Measurements from ENCODE around the gene NPC2. TPM values are rescaled to one million over a fixed set of nuclear protein-coding genes. Genes with fewer than 3 reads are reported as not detected.

Gene NPC2
- total and polyA plus RNA-seq, 9 of the 15 experiments (the other 6 are each of a cell fraction or from before 2014, with no cell fraction given), result 16.6 to 74.1 (median 32.6) TPM

Other genes with a start within 250 kb of the NPC2 start
- gene ABCD4, start 190.4 kb downstream of the NPC2 start, total RNA-seq (2014; rRNA removed), result 13.2 and 14.8 TPM in 2 replicates
- gene ABCD4, start 190.4 kb downstream of the NPC2 start, total RNA-seq (2014; rRNA removed; fragmentation: Illumina TruSeq; extraction: Trizol), result 8.2 and 8.4 TPM in 2 replicates
- 9.5 and 11.2 TPM in 2 replicates for gene ABCD4, start 190.4 kb downstream of the NPC2 start, total RNA-seq (2015; rRNA removed; fragmentation: Illumina TruSeq; extraction: Trizol)
- gene ABCD4, start 190.4 kb downstream of the NPC2 start, total RNA-seq (2021), result 16.4 and 17.2 TPM in 2 replicates
- 12.4 and 16.6 TPM in 2 replicates for gene ABCD4, start 190.4 kb downstream of the NPC2 start, polyA plus RNA-seq (2011; rRNA removed)
- 13.8 and 14.5 TPM in 2 replicates for gene ABCD4, start 190.4 kb downstream of the NPC2 start, polyA plus RNA-seq (2014; fragmentation: Illumina TruSeq; extraction: Trizol)
- 1 to 10 TPM; 3.5 to 5.5 TPM for gene ABCD4, start 190.4 kb downstream of the NPC2 start, polyA plus RNA-seq (2014; fragmentation: Nextera tagmentation; extraction: Ambion mirVana)
- 15.7 and 22.9 TPM in 2 replicates for gene ABCD4, start 190.4 kb downstream of the NPC2 start, polyA plus RNA-seq (2014; rRNA removed)
- 0.05 TPM in 1 of 2 replicates, not detected in the other for gene VRTN, start 144.8 kb downstream of the NPC2 start, total RNA-seq (2014; rRNA removed)
- gene VRTN, start 144.8 kb downstream of the NPC2 start, total RNA-seq (2014; rRNA removed; fragmentation: Illumina TruSeq; extraction: Trizol), result not detected in 2 replicates
- not detected in 2 replicates for gene VRTN, start 144.8 kb downstream of the NPC2 start, total RNA-seq (2015; rRNA removed; fragmentation: Illumina TruSeq; extraction: Trizol)
- gene VRTN, start 144.8 kb downstream of the NPC2 start, total RNA-seq (2021), result 0.09 and 0.11 TPM in 2 replicates
- gene VRTN, start 144.8 kb downstream of the NPC2 start, polyA plus RNA-seq (2011; rRNA removed), result 0.06 TPM in 1 of 2 replicates, not detected in the other
- gene VRTN, start 144.8 kb downstream of the NPC2 start, polyA plus RNA-seq (2014; fragmentation: Illumina TruSeq; extraction: Trizol), result not detected in 2 replicates
- gene VRTN, start 144.8 kb downstream of the NPC2 start, polyA plus RNA-seq (2014; fragmentation: Nextera tagmentation; extraction: Ambion mirVana), result not detected
- not detected in 2 replicates for gene VRTN, start 144.8 kb downstream of the NPC2 start, polyA plus RNA-seq (2014; rRNA removed)
- not detected in 2 replicates for gene SYNDIG1L, start 67.1 kb downstream of the NPC2 start, total RNA-seq (2014; rRNA removed)
- not detected in 2 replicates for gene SYNDIG1L, start 67.1 kb downstream of the NPC2 start, total RNA-seq (2014; rRNA removed; fragmentation: Illumina TruSeq; extraction: Trizol)
- gene SYNDIG1L, start 67.1 kb downstream of the NPC2 start, total RNA-seq (2015; rRNA removed; fragmentation: Illumina TruSeq; extraction: Trizol), result not detected in 2 replicates
- gene SYNDIG1L, start 67.1 kb downstream of the NPC2 start, total RNA-seq (2021), result not detected in 2 replicates
- not detected in 2 replicates for gene SYNDIG1L, start 67.1 kb downstream of the NPC2 start, polyA plus RNA-seq (2011; rRNA removed)
- not detected in 2 replicates for gene SYNDIG1L, start 67.1 kb downstream of the NPC2 start, polyA plus RNA-seq (2014; fragmentation: Illumina TruSeq; extraction: Trizol)
- gene SYNDIG1L, start 67.1 kb downstream of the NPC2 start, polyA plus RNA-seq (2014; fragmentation: Nextera tagmentation; extraction: Ambion mirVana), result not detected
- not detected in 2 replicates for gene SYNDIG1L, start 67.1 kb downstream of the NPC2 start, polyA plus RNA-seq (2014; rRNA removed)
- gene ISCA2, start 460 bp upstream of the NPC2 start, total RNA-seq (2014; rRNA removed), result 18.1 and 19.2 TPM in 2 replicates
- 13.8 and 17.8 TPM in 2 replicates for gene ISCA2, start 460 bp upstream of the NPC2 start, total RNA-seq (2014; rRNA removed; fragmentation: Illumina TruSeq; extraction: Trizol)
- 12.8 and 13.6 TPM in 2 replicates for gene ISCA2, start 460 bp upstream of the NPC2 start, total RNA-seq (2015; rRNA removed; fragmentation: Illumina TruSeq; extraction: Trizol)
- gene ISCA2, start 460 bp upstream of the NPC2 start, total RNA-seq (2021), result 20.3 and 21.1 TPM in 2 replicates
- gene ISCA2, start 460 bp upstream of the NPC2 start, polyA plus RNA-seq (2011; rRNA removed), result 27.0 and 36.7 TPM in 2 replicates
- 20.9 and 22.1 TPM in 2 replicates for gene ISCA2, start 460 bp upstream of the NPC2 start, polyA plus RNA-seq (2014; fragmentation: Illumina TruSeq; extraction: Trizol)
- 1 to 10 TPM; 5.0 to 9.9 TPM for gene ISCA2, start 460 bp upstream of the NPC2 start, polyA plus RNA-seq (2014; fragmentation: Nextera tagmentation; extraction: Ambion mirVana)
- 30.7 and 31.7 TPM in 2 replicates for gene ISCA2, start 460 bp upstream of the NPC2 start, polyA plus RNA-seq (2014; rRNA removed)
- gene LTBP2, start 118.9 kb upstream of the NPC2 start, total RNA-seq (2014; rRNA removed), result 0.04 TPM in 1 of 2 replicates, not detected in the other
- not detected in 2 replicates for gene LTBP2, start 118.9 kb upstream of the NPC2 start, total RNA-seq (2014; rRNA removed; fragmentation: Illumina TruSeq; extraction: Trizol)
- not detected in 2 replicates for gene LTBP2, start 118.9 kb upstream of the NPC2 start, total RNA-seq (2015; rRNA removed; fragmentation: Illumina TruSeq; extraction: Trizol)
- gene LTBP2, start 118.9 kb upstream of the NPC2 start, total RNA-seq (2021), result 0.18 and 0.20 TPM in 2 replicates
- 0.03 and 0.07 TPM in 2 replicates for gene LTBP2, start 118.9 kb upstream of the NPC2 start, polyA plus RNA-seq (2011; rRNA removed)
- 0.01 TPM in 1 of 2 replicates, not detected in the other for gene LTBP2, start 118.9 kb upstream of the NPC2 start, polyA plus RNA-seq (2014; fragmentation: Illumina TruSeq; extraction: Trizol)
- gene LTBP2, start 118.9 kb upstream of the NPC2 start, polyA plus RNA-seq (2014; fragmentation: Nextera tagmentation; extraction: Ambion mirVana), result under 1 TPM; 0.03 to 0.04 TPM
- gene LTBP2, start 118.9 kb upstream of the NPC2 start, polyA plus RNA-seq (2014; rRNA removed), result under 0.01 TPM in 1 of 2 replicates, not detected in the other
- gene AREL1, start 219.8 kb upstream of the NPC2 start, total RNA-seq (2014; rRNA removed), result 12.6 and 17.8 TPM in 2 replicates
- 16.3 and 16.6 TPM in 2 replicates for gene AREL1, start 219.8 kb upstream of the NPC2 start, total RNA-seq (2014; rRNA removed; fragmentation: Illumina TruSeq; extraction: Trizol)
- gene AREL1, start 219.8 kb upstream of the NPC2 start, total RNA-seq (2015; rRNA removed; fragmentation: Illumina TruSeq; extraction: Trizol), result 16.7 and 17.5 TPM in 2 replicates
- 24.3 and 24.8 TPM in 2 replicates for gene AREL1, start 219.8 kb upstream of the NPC2 start, total RNA-seq (2021)
- 24.0 and 25.7 TPM in 2 replicates for gene AREL1, start 219.8 kb upstream of the NPC2 start, polyA plus RNA-seq (2011; rRNA removed)
- 17.5 and 21.4 TPM in 2 replicates for gene AREL1, start 219.8 kb upstream of the NPC2 start, polyA plus RNA-seq (2014; fragmentation: Illumina TruSeq; extraction: Trizol)
- 1 to 10 TPM; 6.0 to 7.6 TPM for gene AREL1, start 219.8 kb upstream of the NPC2 start, polyA plus RNA-seq (2014; fragmentation: Nextera tagmentation; extraction: Ambion mirVana)
- 13.1 and 16.5 TPM in 2 replicates for gene AREL1, start 219.8 kb upstream of the NPC2 start, polyA plus RNA-seq (2014; rRNA removed)
- gene FCF1, start 219.8 kb upstream of the NPC2 start, total RNA-seq (2014; rRNA removed), result 23.4 and 25.0 TPM in 2 replicates
- gene FCF1, start 219.8 kb upstream of the NPC2 start, total RNA-seq (2014; rRNA removed; fragmentation: Illumina TruSeq; extraction: Trizol), result 53.7 and 67.3 TPM in 2 replicates
- 40.0 and 40.4 TPM in 2 replicates for gene FCF1, start 219.8 kb upstream of the NPC2 start, total RNA-seq (2015; rRNA removed; fragmentation: Illumina TruSeq; extraction: Trizol)
- gene FCF1, start 219.8 kb upstream of the NPC2 start, total RNA-seq (2021), result 43.3 and 46.1 TPM in 2 replicates
- gene FCF1, start 219.8 kb upstream of the NPC2 start, polyA plus RNA-seq (2011; rRNA removed), result 55.6 and 75.1 TPM in 2 replicates
- 91.9 and 98.3 TPM in 2 replicates for gene FCF1, start 219.8 kb upstream of the NPC2 start, polyA plus RNA-seq (2014; fragmentation: Illumina TruSeq; extraction: Trizol)
- 10 to 100 TPM in 1 of 2 experiments, 1 to 10 TPM in 1; 6.8 to 18.6 TPM for gene FCF1, start 219.8 kb upstream of the NPC2 start, polyA plus RNA-seq (2014; fragmentation: Nextera tagmentation; extraction: Ambion mirVana)
- gene FCF1, start 219.8 kb upstream of the NPC2 start, polyA plus RNA-seq (2014; rRNA removed), result 38.3 and 40.9 TPM in 2 replicates

Measured in K562 (cell line).